ENCODE measurements around the gene LRMDA. TPM values are rescaled to one million over a fixed set of nuclear protein-coding genes. Genes with fewer than 3 reads are reported as not detected.

The LRMDA gene
- total RNA-seq, 2 experiments from 2014 or later, result not detected

DNA sequence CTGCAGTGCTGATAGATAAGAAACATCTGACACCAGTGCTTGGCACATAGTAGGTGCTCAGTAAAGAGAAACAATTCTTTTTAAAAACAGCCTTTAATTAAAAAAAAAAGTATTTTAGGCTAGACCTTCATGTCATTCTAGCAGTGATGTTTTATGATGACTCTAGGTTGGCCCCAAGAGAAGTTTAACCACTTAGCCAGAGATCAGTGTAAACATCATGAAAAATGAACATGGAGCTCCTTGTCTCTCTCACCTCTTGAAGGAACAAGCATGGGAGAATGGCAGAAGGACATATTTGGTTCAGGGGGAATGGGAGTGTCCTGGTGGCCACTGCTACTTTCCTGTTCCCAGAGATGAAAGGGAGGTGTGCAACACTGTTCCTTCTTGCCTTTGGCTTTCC is 641.0 kb downstream of the LRMDA start:
- POLR2A ChIA-PET, result no interaction called here
- no TSS peak for BruUV-seq (replicated peaks)

DNA sequence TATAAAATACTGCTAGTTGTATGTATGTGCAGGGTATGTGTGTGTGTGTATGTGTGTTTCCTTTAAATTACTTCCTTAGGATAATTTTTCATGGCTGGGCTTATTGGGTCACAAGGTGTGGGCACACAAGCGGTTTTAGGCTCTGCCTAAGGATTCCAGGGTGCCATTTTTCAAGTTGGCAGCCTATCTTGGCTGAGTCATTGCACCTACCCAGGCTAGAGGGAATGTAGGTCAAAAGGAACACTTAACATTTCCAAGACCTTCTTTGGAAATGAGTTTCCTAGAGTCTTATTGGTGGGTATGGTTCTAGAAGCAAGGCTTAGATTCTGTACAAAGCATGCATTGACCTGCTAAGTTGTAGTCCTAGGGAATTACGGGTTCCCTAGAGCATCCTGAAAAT is 642.1 kb downstream of the LRMDA start:
- H3K4me2 ChIP-seq (ENCODE audit: low read length), result no peak overlapping the region
- BruUV-seq (replicated peaks), result no TSS peak
- no peak overlapping the region for H2AFZ ChIP-seq (ENCODE audit: low read length)
- DNase-seq (ENCODE audit: low spot score), result no peak
- H3K9me2 ChIP-seq (ENCODE audit: insufficient read depth, low read length), result no peaks in the 10 kb centered on the region
- no peak overlapping the region for H3K4me3 ChIP-seq (ENCODE audit: low read depth, low read length, poor library complexity, severe bottlenecking)
- H3K79me2 ChIP-seq (ENCODE audit: insufficient read depth, low read depth, low read length), result no peaks in the 10 kb centered on the region
- TF ChIP-seq EZH2phosphoT487 (IDR thresholded peaks at IDR 0.05; ENCODE audit: borderline replicate concordance, low read depth, low read length), result no peak
- TF ChIP-seq, protein P1, sequence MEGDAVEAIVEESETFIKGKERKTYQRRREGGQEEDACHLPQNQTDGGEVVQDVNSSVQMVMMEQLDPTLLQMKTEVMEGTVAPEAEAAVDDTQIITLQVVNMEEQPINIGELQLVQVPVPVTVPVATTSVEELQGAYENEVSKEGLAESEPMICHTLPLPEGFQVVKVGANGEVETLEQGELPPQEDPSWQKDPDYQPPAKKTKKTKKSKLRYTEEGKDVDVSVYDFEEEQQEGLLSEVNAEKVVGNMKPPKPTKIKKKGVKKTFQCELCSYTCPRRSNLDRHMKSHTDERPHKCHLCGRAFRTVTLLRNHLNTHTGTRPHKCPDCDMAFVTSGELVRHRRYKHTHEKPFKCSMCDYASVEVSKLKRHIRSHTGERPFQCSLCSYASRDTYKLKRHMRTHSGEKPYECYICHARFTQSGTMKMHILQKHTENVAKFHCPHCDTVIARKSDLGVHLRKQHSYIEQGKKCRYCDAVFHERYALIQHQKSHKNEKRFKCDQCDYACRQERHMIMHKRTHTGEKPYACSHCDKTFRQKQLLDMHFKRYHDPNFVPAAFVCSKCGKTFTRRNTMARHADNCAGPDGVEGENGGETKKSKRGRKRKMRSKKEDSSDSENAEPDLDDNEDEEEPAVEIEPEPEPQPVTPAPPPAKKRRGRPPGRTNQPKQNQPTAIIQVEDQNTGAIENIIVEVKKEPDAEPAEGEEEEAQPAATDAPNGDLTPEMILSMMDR (conservative IDR thresholded peaks at IDR 0.05; ENCODE audit: low read length), result no peak
- H3K36me3 ChIP-seq (ENCODE audit: insufficient read depth, low read length), result no peaks in the 10 kb centered on the region
- no peaks in the 10 kb centered on the region for H3K4me1 ChIP-seq (ENCODE audit: insufficient read depth, low read length, poor library complexity, severe bottlenecking)
- POLR2A ChIA-PET, result no interaction called here
- no peaks in the 10 kb centered on the region for H4K20me1 ChIP-seq (ENCODE audit: insufficient read depth, low read length)
- intact Hi-C loops (cut with micrococcal nuclease; ENCODE audit: unreplicated experiment), result no loop called here
- no peaks in the 10 kb centered on the region for H3K9me3 ChIP-seq (ENCODE audit: low read length)
- CTCF ChIA-PET (ENCODE audit: unreplicated experiment), result no interaction called here
- no peak overlapping the region for H3K27ac ChIP-seq (ENCODE audit: low read depth, low read length, poor library complexity, severe bottlenecking)

More for the DNA sequence above, 641.0 kb downstream of the LRMDA start:
- Histone ChIP-seq H3K9me2 (ENCODE audit: insufficient read depth, low read length) (no peaks in the 10 kb centered on the region), H3K36me3 (ENCODE audit: insufficient read depth, low read length) (no peaks in the 10 kb centered on the region), H4K20me1 (ENCODE audit: insufficient read depth, low read length) (no peaks in the 10 kb centered on the region), H3K27ac (ENCODE audit: low read depth, low read length, poor library complexity, severe bottlenecking) (no peak overlapping the region), H3K4me1 (ENCODE audit: insufficient read depth, low read length, poor library complexity, severe bottlenecking) (no peaks in the 10 kb centered on the region), H3K9me3 (ENCODE audit: low read length) (no peaks in the 10 kb centered on the region), H3K79me2 (ENCODE audit: insufficient read depth, low read depth, low read length) (no peaks in the 10 kb centered on the region), H2AFZ (ENCODE audit: low read length) (no peak overlapping the region), H3K4me3 (ENCODE audit: low read depth, low read length, poor library complexity, severe bottlenecking) (no peak overlapping the region), H3K4me2 (ENCODE audit: low read length) (no peak overlapping the region)
- intact Hi-C loops (cut with micrococcal nuclease; ENCODE audit: unreplicated experiment), result no loop called here
- TF ChIP-seq, protein P1 (conservative IDR thresholded peaks at IDR 0.05; ENCODE audit: low read length), result no peak
- no peak for TF ChIP-seq EZH2phosphoT487 (IDR thresholded peaks at IDR 0.05; ENCODE audit: borderline replicate concordance, low read depth, low read length)
- CTCF ChIA-PET (ENCODE audit: unreplicated experiment), result no interaction called here
- no peak for DNase-seq (ENCODE audit: low spot score)

DNA sequence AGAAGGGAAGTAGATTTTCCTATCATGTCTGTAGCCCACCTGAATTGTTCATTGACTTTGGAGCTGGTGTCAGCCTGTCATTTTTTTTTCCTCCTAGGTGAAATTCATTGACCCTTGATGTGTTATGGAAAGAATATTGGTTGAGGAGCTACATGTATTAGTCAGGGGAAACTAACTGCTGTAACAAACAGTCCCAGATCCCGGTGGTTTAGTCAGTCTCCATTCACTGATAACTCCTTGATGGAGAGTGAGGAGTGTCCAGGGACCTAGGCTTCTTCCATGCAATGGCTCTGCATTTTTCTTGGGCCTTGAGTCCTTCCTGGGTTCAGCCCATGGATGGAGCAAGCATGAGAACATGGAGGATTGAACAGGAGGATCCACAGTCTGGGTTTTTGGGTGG is 643.2 kb downstream of the LRMDA start:
- Histone ChIP-seq H3K27ac (ENCODE audit: low read depth, low read length, poor library complexity, severe bottlenecking) (no peak overlapping the region), H3K4me2 (ENCODE audit: low read length) (no peak overlapping the region), H3K4me3 (ENCODE audit: low read depth, low read length, poor library complexity, severe bottlenecking) (no peak overlapping the region), H3K9me2 (ENCODE audit: insufficient read depth, low read length) (no peaks in the 10 kb centered on the region), H3K79me2 (ENCODE audit: insufficient read depth, low read depth, low read length) (no peaks in the 10 kb centered on the region), H3K9me3 (ENCODE audit: low read length) (no peaks in the 10 kb centered on the region), H3K4me1 (ENCODE audit: insufficient read depth, low read length, poor library complexity, severe bottlenecking) (no peaks in the 10 kb centered on the region), H2AFZ (ENCODE audit: low read length) (no peak overlapping the region), H4K20me1 (ENCODE audit: insufficient read depth, low read length) (no peaks in the 10 kb centered on the region), H3K36me3 (ENCODE audit: insufficient read depth, low read length) (no peaks in the 10 kb centered on the region)
- no peak for TF ChIP-seq EZH2phosphoT487 (IDR thresholded peaks at IDR 0.05; ENCODE audit: borderline replicate concordance, low read depth, low read length)
- TF ChIP-seq, protein P1 (conservative IDR thresholded peaks at IDR 0.05; ENCODE audit: low read length), result no peak
- no peak for DNase-seq (ENCODE audit: low spot score)
- BruUV-seq (replicated peaks), result no TSS peak
- intact Hi-C loops (cut with micrococcal nuclease; ENCODE audit: unreplicated experiment), result no loop called here
- POLR2A ChIA-PET, result no interaction called here
- CTCF ChIA-PET (ENCODE audit: unreplicated experiment), result no interaction called here

Data from OCI-LY7 (cell line).